RPMI7951 (cell line): ENCODE results near the gene ELOVL6. TPM values are rescaled to one million over a fixed set of nuclear protein-coding genes. Genes with fewer than 3 reads are reported as not detected.
A peak's percentile ranks its signal among the peaks of the same experiment; 100 is the strongest.
"Not testable (repeated sequence)": the region's sequence is repeated elsewhere in the genome, so short reads cannot be mapped to it uniquely, and the experiment has no call there.

Experiments used
- DNase-seq: peaks from one replicate; pipeline ENCODE4 v3.0.0-alpha.2; 2012; ENCODE audit warnings: low read depth
- total RNA-seq: library from RNA; depleted of rRNA; stranded (reverse); fragments of >200 nt; shearing (Covaris generic); gene quantifications from 2 replicates; pipeline ENCODE4 v1.2.3, GENCODE V29; 2014; rRNA removed

ELOVL6 gene
- 6.1 and 8.7 TPM in 2 replicates for total RNA-seq

GRCh38 chr4:110198435-110199416, at the start of gene ELOVL6:
Gene ELOVL6, minus strand, starts transcription at chr4:110198615. Its CDS starts 280 bp downstream, at chr4:110198335.
- DNase-seq: peak; percentile 68

DNA sequence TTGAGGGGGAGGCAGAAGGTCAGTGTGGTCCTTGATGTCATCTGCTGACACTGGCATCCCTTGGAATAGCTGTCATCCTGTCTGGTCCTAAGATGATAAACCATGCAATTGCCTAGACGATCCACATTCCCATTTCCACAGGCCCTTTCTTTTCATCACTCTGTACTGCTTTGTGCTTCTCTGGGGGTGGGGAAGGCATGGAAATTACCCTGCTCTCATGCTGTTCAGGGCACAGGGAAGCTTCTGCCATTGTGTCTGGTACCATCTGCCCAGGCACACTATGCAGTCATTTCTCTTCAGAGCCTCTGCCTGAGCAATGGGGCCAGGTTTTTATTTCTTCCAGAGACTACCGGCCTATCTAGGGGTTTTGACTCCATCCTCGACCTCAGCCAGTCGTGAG, 49.7 kb upstream of the ELOVL6 start:
- no peak for DNase-seq

GRCh38 chr4:110247591-110247990, 49.2 kb upstream of the ELOVL6 start:
- no peak for DNase-seq

- DNase-seq: peak; percentile 6
These were observed 47.2 kb upstream of the ELOVL6 start for GRCh38 chr4:110245577-110245976.

- no peak for DNase-seq
These were observed 37.9 kb upstream of the ELOVL6 start for GRCh38 chr4:110236324-110236723.

DNA sequence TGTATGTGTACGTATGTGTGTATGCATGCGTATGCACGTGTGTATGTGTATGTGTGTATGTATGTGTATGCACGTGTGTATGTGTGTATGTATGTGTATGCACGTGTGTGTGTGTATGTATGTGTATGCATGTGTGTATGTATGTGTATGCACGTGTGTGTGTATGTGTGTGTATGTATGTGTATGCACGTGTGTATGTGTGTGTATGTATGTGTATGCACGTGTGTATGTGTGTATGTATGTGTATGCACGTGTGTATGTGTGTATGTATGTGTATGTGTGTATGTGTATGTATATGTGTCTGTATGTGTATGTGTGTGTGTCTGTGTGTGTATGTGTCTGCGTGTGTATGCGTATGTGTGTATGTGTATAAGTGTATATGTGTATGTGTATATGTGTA, 35.2 kb upstream of the ELOVL6 start:
- not testable (repeated sequence) for DNase-seq

DNA sequence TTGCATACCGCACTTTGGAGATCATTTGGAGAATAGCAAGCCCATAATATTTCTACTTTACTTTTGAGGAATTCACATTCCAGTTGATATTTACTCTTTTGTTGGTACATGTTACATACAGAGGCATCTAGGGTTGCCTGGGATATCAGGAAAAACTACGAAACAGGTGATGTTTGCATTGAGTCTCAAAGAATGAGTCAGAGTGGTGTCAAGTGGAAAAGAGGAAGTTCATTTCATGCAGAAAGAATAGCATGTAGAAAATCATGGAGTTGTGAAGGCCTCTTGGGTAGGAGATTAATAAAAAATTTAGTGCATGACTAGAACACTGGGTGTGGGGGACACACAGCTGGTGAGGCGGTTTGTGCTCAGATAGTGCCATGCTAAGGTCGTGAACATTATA, 33.5 kb upstream of the ELOVL6 start:
- no peak for DNase-seq

- DNase-seq: no peak
These were observed 30.9 kb upstream of the ELOVL6 start for GRCh38 chr4:110229266-110229665.

DNA sequence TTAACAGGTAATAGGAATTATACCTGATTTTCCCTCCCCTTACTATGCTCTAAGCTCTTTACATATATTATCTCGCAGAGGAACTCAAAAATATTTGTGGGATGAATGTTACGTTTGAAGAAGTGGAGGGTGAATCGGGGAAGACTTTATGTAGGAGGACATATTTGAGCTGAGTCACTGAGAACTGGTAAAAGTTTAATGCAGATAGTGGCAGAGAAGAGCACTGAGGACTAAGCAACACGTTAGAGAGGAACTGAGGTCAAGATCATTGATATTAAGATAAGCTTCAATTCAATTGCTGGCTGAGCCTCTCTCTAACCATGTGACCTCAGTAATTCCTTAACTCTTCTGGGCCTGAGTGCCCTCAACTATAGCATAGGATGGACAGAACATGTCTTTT, 26.4 kb upstream of the ELOVL6 start:
- DNase-seq: no peak

DNA sequence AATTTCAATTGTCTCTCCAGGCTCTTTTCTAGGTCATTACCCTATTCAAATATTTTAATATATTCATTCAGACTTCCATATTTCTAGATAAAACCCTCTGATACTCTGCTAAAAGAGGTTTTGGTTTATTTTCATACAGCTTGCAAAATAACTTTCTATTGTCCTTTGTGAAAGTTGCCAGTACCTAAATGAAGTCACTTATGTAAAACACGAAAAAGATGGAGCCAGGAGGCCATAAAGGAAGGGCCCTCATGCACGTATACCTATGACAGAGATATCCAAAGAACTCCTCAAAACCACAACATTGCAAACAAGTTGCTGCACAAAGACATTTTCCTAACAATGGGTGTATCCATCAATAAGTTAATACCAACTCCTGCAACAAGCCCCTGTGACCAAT, 25.7 kb upstream of the ELOVL6 start:
- no peak for DNase-seq

DNA sequence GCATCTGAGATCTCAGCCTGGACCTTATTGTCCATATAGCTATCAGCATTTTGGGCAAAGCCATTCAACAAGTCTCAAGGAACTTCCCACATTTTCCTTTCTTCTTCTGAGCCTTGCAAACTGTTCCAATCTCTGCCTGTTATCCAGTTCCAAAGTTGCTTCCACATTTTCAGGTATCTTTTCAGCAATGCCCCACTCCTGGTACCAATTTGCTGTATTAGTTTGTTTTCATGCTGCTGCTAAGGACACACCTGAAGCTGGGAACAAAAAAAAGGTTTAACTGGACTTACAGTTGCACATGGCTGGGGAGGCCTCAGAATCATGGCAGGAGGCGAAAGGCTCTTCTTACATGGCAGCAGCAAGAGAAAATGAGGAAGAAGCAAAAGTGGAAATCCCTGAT, 20.5 kb upstream of the ELOVL6 start:
- DNase-seq: not testable (repeated sequence)

DNA sequence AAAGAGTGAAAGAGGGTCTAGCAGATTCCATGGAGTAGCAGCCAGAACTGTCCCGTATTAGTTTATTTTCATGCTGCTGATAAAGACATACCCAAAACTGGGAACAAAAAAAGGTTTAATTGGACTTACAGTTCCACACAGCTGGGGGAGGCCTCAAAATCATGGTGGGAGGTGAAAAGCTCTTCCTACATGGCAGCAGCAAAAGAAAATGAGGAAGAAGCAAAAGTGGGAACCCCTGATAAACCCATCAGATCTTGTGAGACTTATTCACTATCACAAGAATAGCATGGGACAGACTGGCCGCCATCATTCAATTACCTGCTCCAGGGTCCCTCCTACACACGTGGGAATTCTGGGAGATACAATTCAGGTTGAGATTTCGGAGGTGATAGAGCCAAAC, 18.8 kb upstream of the ELOVL6 start:
- DNase-seq: not testable (repeated sequence)

GRCh38 chr4:110216129-110216528, 17.7 kb upstream of the ELOVL6 start:
- DNase-seq: no peak

GRCh38 chr4:110211770-110212061, 13.3 kb upstream of the ELOVL6 start:
- DNase-seq: no peak

GRCh38 chr4:110211007-110211769, 12.8 kb upstream of the ELOVL6 start:
- peak; percentile 43 for DNase-seq

- DNase-seq: peak; percentile 8
These were observed 10.0 kb upstream of the ELOVL6 start for GRCh38 chr4:110208419-110208818.

DNA sequence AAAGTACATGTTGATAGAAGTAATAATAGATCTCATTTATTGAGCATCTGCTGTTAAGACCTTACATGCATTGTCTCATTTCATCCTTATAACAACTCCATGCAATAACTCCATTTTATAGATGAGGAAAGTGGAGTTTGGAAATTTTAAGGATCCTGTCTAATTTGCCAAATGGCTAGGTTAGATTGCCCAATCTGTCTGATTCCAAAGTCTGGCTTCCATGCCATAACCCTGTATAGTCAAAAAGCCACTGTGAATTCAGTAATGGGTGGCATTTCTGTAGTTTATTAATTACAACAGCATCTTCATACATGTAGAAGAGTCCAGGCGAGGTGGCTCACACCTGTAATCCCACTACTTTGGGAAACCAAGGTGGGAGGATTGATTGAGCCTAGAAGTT, 8.8 kb upstream of the ELOVL6 start:
- no peak for DNase-seq

GRCh38 chr4:110202024-110202423, 3.6 kb upstream of the ELOVL6 start:
- no peak for DNase-seq

DNA sequence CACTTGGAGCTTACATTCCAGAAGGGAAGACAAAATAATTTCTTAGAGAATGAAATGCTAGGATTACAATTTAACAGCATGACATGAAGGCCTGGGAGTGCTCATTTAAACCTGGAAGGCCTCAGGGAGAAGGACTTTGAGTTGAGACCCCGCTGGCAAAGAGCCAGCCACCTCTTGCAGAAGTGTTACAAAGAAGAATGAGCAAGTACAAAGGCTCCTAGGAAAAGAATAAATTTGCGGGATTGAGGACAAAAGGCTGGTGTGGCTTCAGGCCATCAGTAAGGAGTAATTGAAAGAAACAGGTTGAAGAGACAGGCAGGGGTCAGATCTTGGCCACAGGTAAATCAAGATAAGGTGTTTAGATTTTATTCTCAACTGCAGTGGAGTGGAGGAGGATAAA, 3.1 kb upstream of the ELOVL6 start:
- DNase-seq: no peak

- DNase-seq: no peak
These were observed 2.3 kb upstream of the ELOVL6 start for GRCh38 chr4:110200689-110201088.

DNA sequence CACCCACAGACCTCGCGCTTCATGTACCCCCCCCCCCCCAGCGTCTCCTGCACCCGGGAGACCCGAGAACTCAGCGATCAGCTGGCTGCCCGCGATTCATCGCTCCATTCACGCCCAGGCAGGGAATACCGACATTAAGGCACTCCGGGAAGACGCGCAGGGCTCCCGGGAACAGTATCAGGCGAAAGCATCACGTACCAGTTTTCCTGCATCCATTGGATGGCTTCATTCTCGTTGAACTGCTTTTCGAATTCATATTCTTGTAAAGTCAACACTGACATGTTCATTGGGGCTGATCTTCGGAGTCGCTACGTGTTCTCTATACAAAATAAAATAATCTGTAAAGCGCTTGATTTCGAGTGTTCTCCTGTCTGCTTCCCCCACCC, 373 bp downstream of the ELOVL6 start:
- DNase-seq: peak; percentile 24

- DNase-seq: peak; percentile 34
These were observed 829 bp downstream of the ELOVL6 start for GRCh38 chr4:110197529-110198042.
